H1 (cell line): ENCODE measurements around the gene CDC14B. TPM values are rescaled to one million over a fixed set of nuclear protein-coding genes. Genes with fewer than 3 reads are reported as not detected.

Experiments
- polyA plus RNA-seq, 7 experiments: library from polyadenylated mRNA; depleted of rRNA in 3 of 7; stranded (reverse) in 5 of 7; unstranded in 2 of 7; fragments of >200 nt in 5 of 7; fragments of 200-250 nt in 2 of 7; gene quantifications; 1 replicate in 5 of 7; 2 replicates in 1 of 7; 4 replicates in 1 of 7; pipeline versions ENCODE4 v1.2.1 to v1.2.3, GENCODE V29; 2011 to 2013; ENCODE audit warnings: missing spikeins in 2 of 7, mixed read lengths in 2 of 7
- total RNA-seq: library from RNA; stranded (reverse); fragmentation: NEBNext Ultra II Directional; extraction: Animal tissue kit (Norgen Biotek cat#: 25700); gene quantifications from 2 replicates; pipeline ENCODE4 v1.2.1, GENCODE V29; 2021
- TF ChIP-seq, protein P1 (sequence below): IDR thresholded peaks from 2 replicates; pipeline ENCODE4 v1.6.1; 2012; ENCODE audit warnings: inconsistent platforms

CDC14B gene
- total and polyA plus RNA-seq, 2 of the 8 experiments (the other 6 are each of a cell fraction or from before 2014, with no cell fraction given), result 17.2 to 44.6 TPM

DNA sequence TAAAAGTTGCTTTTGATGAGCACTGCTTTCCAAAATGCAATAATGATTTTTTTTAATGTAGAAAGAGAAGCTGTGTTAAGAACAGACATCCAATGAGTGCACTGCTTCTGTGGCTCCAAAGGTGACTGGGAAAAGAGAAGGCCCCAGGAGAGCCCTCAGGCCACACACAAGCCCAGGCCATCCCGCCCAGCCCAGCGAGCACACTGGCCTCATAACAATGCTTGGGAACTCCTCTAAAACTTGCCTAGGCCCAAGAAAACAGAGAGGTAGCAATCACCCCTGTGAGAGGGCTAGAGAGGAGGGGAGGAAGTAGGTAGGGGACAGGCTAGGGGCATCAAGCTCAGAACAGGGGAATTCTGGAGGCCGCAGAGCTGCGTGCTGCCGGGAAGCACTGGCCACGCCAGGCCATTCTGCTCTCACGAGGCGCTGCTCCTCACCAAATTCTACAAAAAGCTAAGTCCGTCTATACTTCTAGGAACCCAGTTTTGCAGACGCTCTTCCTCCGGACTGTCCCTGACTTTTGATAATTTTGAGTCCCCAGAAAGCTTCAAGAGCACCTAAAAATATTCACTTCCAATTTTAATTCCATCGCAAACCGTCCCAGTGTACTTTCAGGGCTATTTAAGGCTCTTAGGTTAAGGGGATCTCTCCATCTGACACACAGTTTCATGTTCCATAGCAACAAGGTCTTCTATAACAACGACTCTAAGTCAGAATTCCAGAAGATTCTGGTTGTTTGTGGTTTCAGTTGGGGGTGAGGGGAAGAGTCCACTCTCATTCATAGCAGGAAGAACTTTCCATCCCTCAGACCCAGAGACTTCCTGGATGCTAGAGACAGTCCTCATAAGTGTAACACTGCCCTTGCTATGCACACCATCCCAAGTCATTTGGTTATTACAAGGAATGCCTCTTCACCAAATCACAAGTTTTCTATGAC, 118.7 kb downstream of the CDC14B start (continued):
- TF ChIP-seq, protein P1, sequence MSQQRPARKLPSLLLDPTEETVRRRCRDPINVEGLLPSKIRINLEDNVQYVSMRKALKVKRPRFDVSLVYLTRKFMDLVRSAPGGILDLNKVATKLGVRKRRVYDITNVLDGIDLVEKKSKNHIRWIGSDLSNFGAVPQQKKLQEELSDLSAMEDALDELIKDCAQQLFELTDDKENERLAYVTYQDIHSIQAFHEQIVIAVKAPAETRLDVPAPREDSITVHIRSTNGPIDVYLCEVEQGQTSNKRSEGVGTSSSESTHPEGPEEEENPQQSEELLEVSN, result no peak
- TF ChIP-seq, all 59 proteins: peak for 0
